K562 (cell line): ENCODE data around the gene INHBE. TPM values are rescaled to one million over a fixed set of nuclear protein-coding genes. Genes with fewer than 3 reads are reported as not detected.

ENCODE experiments used
- ATF7 ChIP-seq: fragments of 450-650 bp; IDR thresholded peaks from 2 replicates; pipeline ENCODE4 v1.7.1; 2014; ENCODE audit warnings: mild to moderate bottlenecking, moderate library complexity
- CBX2 ChIP-seq: fragments of 200-600 bp; sonication (generic); IDR thresholded peaks from one replicate; pipeline ENCODE4 v1.6.1; 2012; ENCODE audit warnings: mild to moderate bottlenecking, low read length, inconsistent platforms; ENCODE audit not compliant: insufficient read depth, poor library complexity, severe bottlenecking
- CEBPB ChIP-seq: fragments of 450-650 bp; IDR thresholded peaks from 2 replicates; pipeline ENCODE4 v1.6.1; 2016; ENCODE audit warnings: missing genetic modification characterization, missing compliant biosample characterization
- FIP1L1 ChIP-seq: fragments of 200-400 bp; formaldehyde crosslinking; IDR thresholded peaks from 2 replicates; pipeline ENCODE4 v1.6.1; 2018; ENCODE audit warnings: mild to moderate bottlenecking, low read depth, low read length; ENCODE audit not compliant: poor library complexity, severe bottlenecking
- GABPA ChIP-seq: fragments of 200-800 bp; sonication (Bioruptor generic); conservative IDR thresholded peaks from 2 replicates; pipeline ENCODE4 v1.6.1; 2016; ENCODE audit warnings: low read depth, missing genetic modification characterization, missing compliant biosample characterization
- HDAC8 ChIP-seq: fragments of 450-650 bp; IDR thresholded peaks from 2 replicates; pipeline ENCODE4 v1.6.1; 2016; ENCODE audit warnings: mild to moderate bottlenecking, missing genetic modification characterization, moderate library complexity, missing compliant biosample characterization
- HIVEP1 ChIP-seq: fragments of 250-450 bp; sonication (Bioruptor Pico); IDR thresholded peaks from 2 replicates; pipeline ENCODE4 v1.4.0; 2020; ENCODE audit warnings: mild to moderate bottlenecking
- HMGN3 ChIP-seq: IDR thresholded peaks from 2 replicates; pipeline ENCODE4 v1.6.1; 2011; ENCODE audit warnings: borderline replicate concordance, low read depth, mild to moderate bottlenecking, mixed read lengths, low read length; ENCODE audit not compliant: insufficient read length; ENCODE audit errors: extremely low read depth
- HNRNPUL1 ChIP-seq: fragments of 200-400 bp; formaldehyde crosslinking; IDR thresholded peaks from 2 replicates; pipeline ENCODE4 v1.6.1; 2017; ENCODE audit warnings: low read length
- NCOA4 ChIP-seq: fragments of 450-650 bp; IDR thresholded peaks from 2 replicates; pipeline ENCODE4 v1.6.1; 2018; ENCODE audit warnings: mild to moderate bottlenecking; ENCODE audit not compliant: partially characterized antibody
- NRF1 ChIP-seq, 2 experiments: fragments of 450-650 bp; IDR thresholded peaks in 1 of 2; conservative IDR thresholded peaks in 1 of 2; 2 replicates each; pipeline ENCODE4 v1.6.1; 2014; ENCODE audit warnings: mild to moderate bottlenecking in 2 of 2
- PHF8 ChIP-seq: fragments of 200-600 bp; sonication (generic); IDR thresholded peaks from 2 replicates; pipeline ENCODE4 v1.6.1; 2012; ENCODE audit warnings: mixed run types, mild to moderate bottlenecking, inconsistent platforms, low read length, moderate library complexity, borderline replicate concordance
- PHTF2 ChIP-seq: fragments of 250-450 bp; sonication (Bioruptor Pico); IDR thresholded peaks from 2 replicates; pipeline ENCODE4 v1.5.0; 2021; ENCODE audit warnings: mild to moderate bottlenecking
- PRPF4 ChIP-seq: fragments of 200-400 bp; formaldehyde crosslinking; IDR thresholded peaks from one replicate; pipeline ENCODE4 v1.6.1; 2017; ENCODE audit warnings: low read length, low read depth, mild to moderate bottlenecking; ENCODE audit not compliant: insufficient read depth, poor library complexity, severe bottlenecking
- SIRT6 ChIP-seq: IDR thresholded peaks from one replicate; pipeline ENCODE4 v1.6.1; 2012; ENCODE audit warnings: low read depth, mild to moderate bottlenecking, control low read depth, inconsistent platforms, low read length, moderate library complexity
- SIX5 ChIP-seq, 2 experiments: IDR thresholded peaks; 2 replicates each; pipeline ENCODE4 v1.6.1; 2011; ENCODE audit warnings: low read length in 2 of 2, borderline replicate concordance in 1 of 2, low read depth in 1 of 2, mild to moderate bottlenecking in 1 of 2, moderate library complexity in 1 of 2; ENCODE audit not compliant: insufficient read depth in 1 of 2
- SMARCA4 ChIP-seq: fragments of 450-650 bp; IDR thresholded peaks from 2 replicates; pipeline ENCODE4 v1.6.1; 2016
- TARDBP ChIP-seq: fragments of 450-650 bp; IDR thresholded peaks from 2 replicates; pipeline ENCODE4 v1.6.1; 2016
- TBL1XR1 ChIP-seq, 2 experiments: IDR thresholded peaks; 2 replicates each; pipeline ENCODE4 v1.6.1; 2012; ENCODE audit warnings: improper control_type of control experiment in 2 of 2, low read length in 2 of 2, mild to moderate bottlenecking in 1 of 2
- ZFP1 ChIP-seq: fragments of 450-650 bp; formaldehyde crosslinking; IDR thresholded peaks from 2 replicates; pipeline ENCODE4 v1.4.0; 2020; ENCODE audit warnings: mild to moderate bottlenecking, mixed read lengths
- ZNF197 ChIP-seq: fragments of 200-800 bp; sonication (Bioruptor generic); IDR thresholded peaks from 2 replicates; pipeline ENCODE4 v1.6.1; 2016; ENCODE audit warnings: low read depth, missing genetic modification characterization, missing compliant biosample characterization
- ZNF764 ChIP-seq: fragments of 250-450 bp; sonication (Bioruptor Pico); IDR thresholded peaks from 2 replicates; pipeline ENCODE4 v1.4.0; 2020; ENCODE audit warnings: low read depth, mild to moderate bottlenecking, moderate library complexity
- polyA plus RNA-seq, 8 experiments: library from polyadenylated mRNA; depleted of rRNA in 4 of 8; stranded (reverse) in 5 of 8; unstranded in 3 of 8; fragments of >200 nt; fragmentation: Nextera tagmentation in 2 of 8; fragmentation: Illumina TruSeq in 1 of 8; extraction: Ambion mirVana in 2 of 8; extraction: Trizol in 1 of 8; gene quantifications; 2 replicates each; pipeline versions ENCODE4 v1.2.1 to v1.2.3, GENCODE V29; 2011 to 2014; ENCODE audit warnings: inconsistent platforms in 1 of 8, missing spikeins in 1 of 8
- total RNA-seq, 7 experiments: library from RNA; depleted of rRNA in 6 of 7; stranded (reverse); fragments of >200 nt in 6 of 7; fragmentation: Illumina TruSeq in 2 of 7; extraction: Trizol in 2 of 7; gene quantifications; 2 replicates each; pipeline versions ENCODE4 v1.2.1 to v1.2.3, GENCODE V29; 2011 to 2021; ENCODE audit warnings: low replicate concordance in 1 of 7
- TF ChIP-seq, protein P1 (sequence below): sonication (generic); formaldehyde crosslinking; IDR thresholded peaks from 2 replicates; pipeline ENCODE4 v1.8.0; 2023; ENCODE audit warnings: mild to moderate bottlenecking, missing genetic modification reagents
- TF ChIP-seq, protein P2 (sequence below): fragments of 200-800 bp; sonication (Bioruptor generic); IDR thresholded peaks from 2 replicates; pipeline ENCODE4 v1.6.1; 2017; ENCODE audit warnings: missing genetic modification characterization, missing compliant biosample characterization

The INHBE gene
- total and polyA plus RNA-seq, 9 of the 15 experiments (the other 6 are each of a cell fraction or from before 2014, with no cell fraction given): 0.94 to 9.9 (median 7.3) TPM

DNA sequence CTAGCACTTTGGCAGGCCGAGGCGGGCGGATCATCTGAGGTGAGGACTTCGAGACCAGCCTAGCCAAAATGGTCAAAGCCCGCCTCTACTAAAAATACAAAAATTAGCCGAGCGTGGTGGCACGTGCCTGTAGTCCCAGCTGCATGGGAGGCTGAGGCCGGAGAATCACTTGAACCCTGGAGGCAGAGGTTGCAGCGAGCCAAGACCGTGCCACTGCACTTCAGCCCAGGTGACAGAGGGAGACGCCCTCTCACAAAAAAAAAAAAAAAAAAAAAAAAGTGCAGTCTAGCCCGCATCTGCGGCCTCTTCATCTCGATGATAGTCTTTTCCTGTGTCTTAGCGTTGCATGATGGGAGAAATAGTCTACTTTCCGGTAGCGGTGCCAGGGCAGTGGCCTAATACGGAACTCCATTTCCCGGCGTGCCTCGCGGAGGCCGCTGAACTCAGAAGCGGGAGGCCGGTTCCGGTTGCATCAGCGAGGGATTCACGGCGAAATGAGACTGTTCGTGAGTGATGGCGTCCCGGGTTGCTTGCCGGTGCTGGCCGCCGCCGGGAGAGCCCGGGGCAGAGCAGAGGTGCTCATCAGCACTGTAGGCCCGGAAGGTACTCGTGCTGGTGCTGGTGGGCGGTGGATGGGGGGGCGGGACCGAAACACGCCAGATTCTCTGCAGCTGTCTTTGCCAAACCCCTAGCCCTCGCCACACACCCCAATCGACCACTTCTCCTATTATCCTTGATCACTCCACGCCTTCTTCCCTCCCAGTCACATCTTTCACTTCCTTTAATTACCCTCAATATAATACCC lies 32.7 kb downstream of the INHBE start, which contains the start of gene MARS1 (continued):
- TF ChIP-seq, protein P1, sequence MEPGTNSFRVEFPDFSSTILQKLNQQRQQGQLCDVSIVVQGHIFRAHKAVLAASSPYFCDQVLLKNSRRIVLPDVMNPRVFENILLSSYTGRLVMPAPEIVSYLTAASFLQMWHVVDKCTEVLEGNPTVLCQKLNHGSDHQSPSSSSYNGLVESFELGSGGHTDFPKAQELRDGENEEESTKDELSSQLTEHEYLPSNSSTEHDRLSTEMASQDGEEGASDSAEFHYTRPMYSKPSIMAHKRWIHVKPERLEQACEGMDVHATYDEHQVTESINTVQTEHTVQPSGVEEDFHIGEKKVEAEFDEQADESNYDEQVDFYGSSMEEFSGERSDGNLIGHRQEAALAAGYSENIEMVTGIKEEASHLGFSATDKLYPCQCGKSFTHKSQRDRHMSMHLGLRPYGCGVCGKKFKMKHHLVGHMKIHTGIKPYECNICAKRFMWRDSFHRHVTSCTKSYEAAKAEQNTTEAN: 0 out of 2 replicates have a peak, but pooled peaks have one; percentile 48
- TF ChIP-seq TARDBP (no peak), ZNF764 (CRISPR knock-in tag) (no peak), SIRT6 (no peak), SIX5 (IDR thresholded peaks at IDR 0.05; ENCODE audit: borderline replicate concordance in 1 of 2, insufficient read depth in 1 of 2, low read depth in 1 of 2, low read length in 2 of 2) (peak; percentile 77 to 80; a peak in 3 of 4 replicates), HIVEP1 (CRISPR knock-in tag) (no peak), FIP1L1 (peak; percentile 48), CEBPB (tag) (peak; percentile 92), ATF7 (peak; percentile 92), ZFP1 (CRISPR knock-in tag) (no peak), ZNF197 (CRISPR knock-in tag) (no peak), HMGN3 (peak; percentile 29), SMARCA4 (peak; percentile 49; the same call in 1 of the 2 replicates), CBX2 (no peak), HDAC8 (no peak), PRPF4 (peak; percentile 76), PHF8 (peak; percentile 93; the same call in 1 of the 2 replicates), PHTF2 (CRISPR knock-in tag) (no peak), NRF1 (conservative IDR thresholded peaks at IDR 0.05 in 1 of 2, IDR thresholded peaks at IDR 0.05 in 1 of 2) (peak in 1 of 2 experiments; percentile 40; a peak in 1 of 4 replicates), HNRNPUL1 (no peak), TBL1XR1 (IDR thresholded peaks at IDR 0.05; ENCODE audit: low read length in 2 of 2) (peak in 1 of 2 experiments; percentile 57; a peak in 1 of 4 replicates), GABPA (tag) (peak; percentile 97), NCOA4 (no peak)
- TF ChIP-seq, protein P2, sequence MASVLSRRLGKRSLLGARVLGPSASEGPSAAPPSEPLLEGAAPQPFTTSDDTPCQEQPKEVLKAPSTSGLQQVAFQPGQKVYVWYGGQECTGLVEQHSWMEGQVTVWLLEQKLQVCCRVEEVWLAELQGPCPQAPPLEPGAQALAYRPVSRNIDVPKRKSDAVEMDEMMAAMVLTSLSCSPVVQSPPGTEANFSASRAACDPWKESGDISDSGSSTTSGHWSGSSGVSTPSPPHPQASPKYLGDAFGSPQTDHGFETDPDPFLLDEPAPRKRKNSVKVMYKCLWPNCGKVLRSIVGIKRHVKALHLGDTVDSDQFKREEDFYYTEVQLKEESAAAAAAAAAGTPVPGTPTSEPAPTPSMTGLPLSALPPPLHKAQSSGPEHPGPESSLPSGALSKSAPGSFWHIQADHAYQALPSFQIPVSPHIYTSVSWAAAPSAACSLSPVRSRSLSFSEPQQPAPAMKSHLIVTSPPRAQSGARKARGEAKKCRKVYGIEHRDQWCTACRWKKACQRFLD (CRISPR knock-in tag): peak; percentile 99
